NCI-H226 (cell line): ENCODE data around the gene KCNJ4.

Experiments used
- DNase-seq: peaks from one replicate; pipeline ENCODE4 v3.0.0-alpha.2; 2015

The KCNJ4 gene

GRCh38 chr22:38452373-38453065, 2.5 kb downstream of the KCNJ4 start:
- DNase-seq, result peak; percentile 35

GRCh38 chr22:38451864-38452263, 3.1 kb downstream of the KCNJ4 start:
- no peak for DNase-seq

- DNase-seq, result no peak
Measured at GRCh38 chr22:38451404-38451803, 3.6 kb downstream of the KCNJ4 start.

GRCh38 chr22:38450234-38450797, 4.7 kb downstream of the KCNJ4 start:
- no peak for DNase-seq

- DNase-seq, result no peak
Measured at GRCh38 chr22:38449776-38450175, 5.2 kb downstream of the KCNJ4 start.

GRCh38 chr22:38448945-38449745, 5.9 kb downstream of the KCNJ4 start:
- no peak for DNase-seq

- no peak for DNase-seq
Measured at GRCh38 chr22:38446018-38446601, 8.9 kb downstream of the KCNJ4 start.

- DNase-seq, result no peak
Measured at GRCh38 chr22:38444783-38445182, 10.2 kb downstream of the KCNJ4 start.

- no peak for DNase-seq
Measured at GRCh38 chr22:38443628-38444521, 11.1 kb downstream of the KCNJ4 start.

- no peak for DNase-seq
Measured at GRCh38 chr22:38442967-38443627, 11.9 kb downstream of the KCNJ4 start.

GRCh38 chr22:38441620-38442287, 13.2 kb downstream of the KCNJ4 start:
- no peak for DNase-seq

- DNase-seq, result no peak
Measured at GRCh38 chr22:38440747-38441350, 14.2 kb downstream of the KCNJ4 start.

- DNase-seq, result no peak
Measured at GRCh38 chr22:38437416-38437815, 17.6 kb downstream of the KCNJ4 start.

- DNase-seq, result no peak
Measured at GRCh38 chr22:38436629-38437395, 18.2 kb downstream of the KCNJ4 start.

GRCh38 chr22:38435965-38436364, 19.0 kb downstream of the KCNJ4 start:
- DNase-seq, result no peak

GRCh38 chr22:38435010-38435409, 20.0 kb downstream of the KCNJ4 start:
- DNase-seq, result no peak

GRCh38 chr22:38433871-38434270, 21.1 kb downstream of the KCNJ4 start:
- DNase-seq, result no peak

- DNase-seq, result no peak
Measured at GRCh38 chr22:38432264-38432663, 22.7 kb downstream of the KCNJ4 start.

GRCh38 chr22:38431266-38432010, 23.6 kb downstream of the KCNJ4 start:
- DNase-seq, result no peak
